Astrocyte of the spinal cord (primary cell): ENCODE results near the gene ST8SIA4.

Experiments
- DNase-seq: peaks from one replicate; pipeline ENCODE4 v3.0.0; 2011; ENCODE audit warnings: low read depth, low spot score
- H3K4me3 ChIP-seq: 2 replicates; pipeline ENCODE4 v1.5.1; 2011; ENCODE audit warnings: low read depth, mild to moderate bottlenecking, low read length, moderate library complexity
- in situ Hi-C: cut with HindIII; loops from 2 replicates; pipeline ENCODE4 v1.10.0; 2017; ENCODE audit warnings: low sequenced_read_pairs
- TF ChIP-seq, protein P1 (sequence below): IDR thresholded peaks from 2 replicates; pipeline ENCODE4 v1.5.1; 2012; ENCODE audit warnings: low read depth, mild to moderate bottlenecking, low read length, inconsistent platforms

ST8SIA4 gene

DNA sequence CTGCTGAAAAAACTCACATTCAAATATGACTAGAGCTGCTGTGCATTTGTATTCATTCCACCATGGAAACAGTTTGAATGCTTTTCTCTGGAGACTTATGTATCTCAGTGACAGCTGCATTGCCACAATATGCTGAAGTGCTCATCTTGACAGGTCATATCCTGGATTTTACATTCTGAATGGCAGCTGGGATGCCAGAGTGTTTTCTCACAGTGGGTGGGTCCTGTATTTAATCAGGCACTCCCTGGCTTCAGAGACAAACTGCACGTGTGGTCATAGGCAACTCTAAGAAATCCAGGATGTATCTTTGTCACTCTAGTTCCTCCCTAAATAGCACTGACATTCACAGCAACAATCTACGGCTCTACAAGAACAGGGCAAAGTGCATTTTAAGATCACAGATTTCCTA is 75.6 kb downstream of the ST8SIA4 start:
- H3K4me3 ChIP-seq = no peak overlapping the region
- DNase-seq = peak; percentile 14
- TF ChIP-seq, protein P1, sequence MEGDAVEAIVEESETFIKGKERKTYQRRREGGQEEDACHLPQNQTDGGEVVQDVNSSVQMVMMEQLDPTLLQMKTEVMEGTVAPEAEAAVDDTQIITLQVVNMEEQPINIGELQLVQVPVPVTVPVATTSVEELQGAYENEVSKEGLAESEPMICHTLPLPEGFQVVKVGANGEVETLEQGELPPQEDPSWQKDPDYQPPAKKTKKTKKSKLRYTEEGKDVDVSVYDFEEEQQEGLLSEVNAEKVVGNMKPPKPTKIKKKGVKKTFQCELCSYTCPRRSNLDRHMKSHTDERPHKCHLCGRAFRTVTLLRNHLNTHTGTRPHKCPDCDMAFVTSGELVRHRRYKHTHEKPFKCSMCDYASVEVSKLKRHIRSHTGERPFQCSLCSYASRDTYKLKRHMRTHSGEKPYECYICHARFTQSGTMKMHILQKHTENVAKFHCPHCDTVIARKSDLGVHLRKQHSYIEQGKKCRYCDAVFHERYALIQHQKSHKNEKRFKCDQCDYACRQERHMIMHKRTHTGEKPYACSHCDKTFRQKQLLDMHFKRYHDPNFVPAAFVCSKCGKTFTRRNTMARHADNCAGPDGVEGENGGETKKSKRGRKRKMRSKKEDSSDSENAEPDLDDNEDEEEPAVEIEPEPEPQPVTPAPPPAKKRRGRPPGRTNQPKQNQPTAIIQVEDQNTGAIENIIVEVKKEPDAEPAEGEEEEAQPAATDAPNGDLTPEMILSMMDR = no peak
- in situ Hi-C loops = no loop called here

DNA sequence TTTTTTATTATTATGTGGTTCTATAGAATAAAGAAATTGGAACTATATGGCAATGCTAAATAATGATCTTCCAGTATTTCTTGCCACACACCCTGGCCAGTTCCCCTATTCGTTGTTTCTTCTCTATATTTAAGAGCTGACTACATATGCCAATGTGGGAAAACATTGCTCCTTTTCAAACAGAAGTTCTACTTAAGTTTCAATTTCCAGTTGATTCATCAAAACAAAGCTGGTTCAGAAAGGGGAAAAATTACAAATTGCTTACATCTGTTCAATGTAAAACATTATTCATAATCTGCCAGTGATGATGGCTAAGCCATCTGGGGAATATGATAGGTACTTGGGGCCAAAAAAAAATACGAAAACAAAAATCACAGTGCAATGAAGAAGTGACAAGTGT is 76.9 kb downstream of the ST8SIA4 start:
- DNase-seq = no peak
- H3K4me3 ChIP-seq = no peak overlapping the region
- TF ChIP-seq, protein P1 = no peak
- in situ Hi-C loops = no loop called here

DNA sequence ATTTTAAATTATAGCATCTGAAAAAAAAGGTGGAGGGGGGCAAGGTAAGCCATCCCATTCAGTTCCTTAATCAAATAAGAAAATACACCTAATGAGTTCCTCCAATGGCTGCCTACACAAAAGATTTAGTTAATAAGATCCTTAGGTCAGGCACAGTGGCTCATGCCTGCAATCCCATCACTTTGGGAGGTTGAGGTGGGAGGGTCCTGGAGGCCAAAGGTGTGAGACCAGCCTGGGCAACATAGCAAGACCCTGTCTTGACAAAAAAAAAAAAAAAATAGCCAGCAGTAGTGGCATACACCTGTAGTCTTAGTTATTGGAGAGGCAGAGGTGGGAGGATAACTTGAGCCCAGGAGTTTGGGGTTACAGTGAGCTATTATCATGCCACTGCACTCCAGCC is 78.4 kb downstream of the ST8SIA4 start:
- in situ Hi-C loops = no loop called here
- no peak for DNase-seq
- H3K4me3 ChIP-seq = no peak overlapping the region
- TF ChIP-seq, protein P1 = no peak

GRCh38 chr5:100823812-100824211 is 79.3 kb downstream of the ST8SIA4 start:
- no peak for DNase-seq
- no peak overlapping the region for H3K4me3 ChIP-seq
- TF ChIP-seq, protein P1 = no peak
- in situ Hi-C loops = no loop called here

- TF ChIP-seq, protein P1 = no peak
- in situ Hi-C loops = no loop called here
- H3K4me3 ChIP-seq = no peak overlapping the region
- DNase-seq = no peak
These were observed 81.3 kb downstream of the ST8SIA4 start for GRCh38 chr5:100821751-100822150.

- in situ Hi-C loops = no loop called here
- no peak overlapping the region for H3K4me3 ChIP-seq
- no peak for DNase-seq
- TF ChIP-seq, protein P1 = no peak
These were observed 84.7 kb downstream of the ST8SIA4 start for GRCh38 chr5:100818340-100818739.

DNA sequence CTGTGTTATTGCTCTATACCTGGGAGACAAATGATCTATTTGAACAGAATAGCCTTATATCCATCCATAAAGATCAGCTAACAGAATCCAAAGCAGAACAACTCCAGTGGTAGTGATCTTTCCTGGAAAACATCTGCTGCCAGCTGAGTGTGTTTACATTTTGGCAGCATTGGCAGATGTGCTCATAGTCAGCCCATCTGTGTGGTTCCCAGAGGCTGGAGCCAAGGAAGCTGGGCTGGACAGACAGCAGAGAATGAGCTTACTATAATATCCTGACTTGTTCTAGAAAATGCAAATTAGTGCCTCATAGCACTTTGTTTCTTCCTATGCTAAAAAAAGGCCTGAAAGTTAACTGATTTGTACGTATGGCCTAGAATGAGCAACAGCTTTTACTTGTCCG is 99.7 kb downstream of the ST8SIA4 start:
- TF ChIP-seq, protein P1 = no peak
- no peak overlapping the region for H3K4me3 ChIP-seq
- DNase-seq = peak; percentile 60
- in situ Hi-C loops = no loop called here
